ENCODE results near the gene TTI1. TPM values are rescaled to one million over a fixed set of nuclear protein-coding genes. Genes with fewer than 3 reads are reported as not detected.

TTI1 gene
- polyA plus RNA-seq, 1 of the 3 experiments (the other 2 are of a cell fraction) = 15.6 TPM

- H3K27ac ChIP-seq (ENCODE audit: low read depth in 2 of 2, low read length in 1 of 2) = peak overlapping the region; percentile 6 to 22; a peak in 3 of 4 replicates
- no peak for TF ChIP-seq MEF2A (IDR thresholded peaks at IDR 0.05; ENCODE audit: borderline replicate concordance, low read depth)
- TF ChIP-seq NFIC (IDR thresholded peaks at IDR 0.05; ENCODE audit: borderline replicate concordance) = 0 out of 2 replicates have a peak, but pooled peaks have one; percentile 25
- H3K9me2 ChIP-seq = no peaks in the 10 kb centered on the region
- ChIA-PET POLR2A (no interaction called here), CTCF (interaction anchor here (0.6 to 32.1 kb wide), 4 partner anchors 109 to 233 kb away, joined by 3 to 725 read pairs (median 33); no protein-coding TSS in a partner anchor)
- no peak overlapping the region for H2AFZ ChIP-seq (ENCODE audit: low read depth)
- no peaks in the 10 kb centered on the region for H3K27me3 ChIP-seq (ENCODE audit: insufficient read depth)
- H4K20me1 ChIP-seq (ENCODE audit: insufficient read depth) = peaks cover 35% of the 10 kb centered on the region
- H3K4me3 ChIP-seq (ENCODE audit: low read depth in 2 of 2, low read length in 1 of 2) = no peak overlapping the region; a peak in 1 of 4 replicates
- H3K36me3 ChIP-seq (replicated peaks in 1 of 2; ENCODE audit: control insufficient read depth in 1 of 2, insufficient read depth in 2 of 2, low read length in 1 of 2) = peaks cover 45 to 66% of the 10 kb centered on the region in 2 experiments
- peaks cover 25% of the 10 kb centered on the region for H3F3A ChIP-seq (replicated peaks; ENCODE audit: insufficient read depth)
- H3K9me3 ChIP-seq = no peaks in the 10 kb centered on the region
- peaks cover 73% of the 10 kb centered on the region for H3K79me2 ChIP-seq (ENCODE audit: insufficient read depth)
- 87% methylated on average over 4 of the region's 4 CpGs for WGBS (ENCODE audit: low lambda C conversion rate)
- H3K9ac ChIP-seq = no peak overlapping the region
- DNase-seq = no peak
- H3K4me1 ChIP-seq (ENCODE audit: control insufficient read depth in 1 of 2, insufficient read depth in 2 of 2, low read depth in 1 of 2, low read length in 1 of 2) = peaks cover 0 to 3% of the 10 kb centered on the region in 2 experiments; a peak in 3 of 4 replicates
- H3K4me2 ChIP-seq = no peak overlapping the region
These were observed 22.0 kb upstream of the TTI1 start for GRCh38 chr20:38055294-38055693.

DNA sequence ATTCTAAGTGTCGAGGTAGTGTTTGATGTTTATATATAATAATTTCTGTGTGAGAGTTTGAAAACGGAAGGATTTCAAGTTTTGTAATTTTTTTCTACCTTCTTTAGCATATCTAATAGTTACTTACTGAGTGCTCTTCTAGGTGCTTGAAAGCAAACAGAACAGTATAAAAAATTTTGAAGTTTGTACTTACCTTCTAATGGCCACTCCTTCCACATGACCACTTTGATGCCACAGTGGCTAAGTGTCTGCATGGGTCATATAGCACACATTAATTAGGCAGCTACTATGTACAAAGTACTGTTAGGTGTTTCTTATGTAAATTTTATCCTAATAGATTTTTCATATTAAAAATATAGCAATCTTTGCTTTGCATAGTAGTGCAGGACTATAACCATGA, 21.4 kb upstream of the TTI1 start:
- POLR2A ChIA-PET = no interaction called here
- peaks cover 40 to 66% of the 10 kb centered on the region in 2 experiments for H3K36me3 ChIP-seq (replicated peaks in 1 of 2; ENCODE audit: control insufficient read depth in 1 of 2, insufficient read depth in 2 of 2, low read length in 1 of 2)

More for the DNA sequence above, 21.4 kb upstream of the TTI1 start:
- WGBS (ENCODE audit: low lambda C conversion rate) = 91% methylated on average over 2 of the region's 2 CpGs
- DNase-seq = no peak
- no peak overlapping the region for H2AFZ ChIP-seq (ENCODE audit: low read depth)
- H3K9me2 ChIP-seq = no peaks in the 10 kb centered on the region
- H3K27me3 ChIP-seq (ENCODE audit: insufficient read depth) = no peaks in the 10 kb centered on the region
- no peak overlapping the region for H3K9ac ChIP-seq
- peaks cover 73% of the 10 kb centered on the region for H3K79me2 ChIP-seq (ENCODE audit: insufficient read depth)
- H3K4me3 ChIP-seq (ENCODE audit: low read depth in 2 of 2, low read length in 1 of 2) = no peak overlapping the region
- H3K9me3 ChIP-seq = no peaks in the 10 kb centered on the region
- H3K27ac ChIP-seq (ENCODE audit: low read depth in 2 of 2, low read length in 1 of 2) = peak overlapping the region in 1 of 2 experiments; percentile 6; a peak in 1 of 4 replicates
- peaks cover 40% of the 10 kb centered on the region for H4K20me1 ChIP-seq (ENCODE audit: insufficient read depth)
- H3K4me2 ChIP-seq = no peak overlapping the region
- peaks cover 29% of the 10 kb centered on the region for H3F3A ChIP-seq (replicated peaks; ENCODE audit: insufficient read depth)
- CTCF ChIA-PET = interaction anchor here (0.6 to 32.1 kb wide), 4 partner anchors 110 to 490 kb away, joined by 3 to 725 read pairs (median 7); no protein-coding TSS in a partner anchor
- H3K4me1 ChIP-seq (ENCODE audit: control insufficient read depth in 1 of 2, insufficient read depth in 2 of 2, low read depth in 1 of 2, low read length in 1 of 2) = peaks cover 0 to 10% of the 10 kb centered on the region in 2 experiments; a peak in 3 of 4 replicates
- TF ChIP-seq EP300 (IDR thresholded peaks at IDR 0.05; ENCODE audit: borderline replicate concordance in 1 of 2, low read depth in 1 of 2, low read length in 1 of 2) = no peak
- TF ChIP-seq MAX (IDR thresholded peaks at IDR 0.05; ENCODE audit: low read depth) = no peak
- TF ChIP-seq FOXM1 (IDR thresholded peaks at IDR 0.05; ENCODE audit: low read depth) = no peak
- no peak for TF ChIP-seq RCOR1 (IDR thresholded peaks at IDR 0.05; ENCODE audit: low read length)
- no peak for TF ChIP-seq SIN3A (IDR thresholded peaks at IDR 0.05; ENCODE audit: borderline replicate concordance, low read depth, low read length)
- TF ChIP-seq FOSL2 (IDR thresholded peaks at IDR 0.05; ENCODE audit: borderline replicate concordance, low read depth) = no peak
- no peak for TF ChIP-seq TEAD4 (IDR thresholded peaks at IDR 0.05; ENCODE audit: borderline replicate concordance, insufficient read depth)
- no peak for TF ChIP-seq TAF1 (IDR thresholded peaks at IDR 0.05; ENCODE audit: borderline replicate concordance, low read depth, low read length)
- TF ChIP-seq, protein P1, sequence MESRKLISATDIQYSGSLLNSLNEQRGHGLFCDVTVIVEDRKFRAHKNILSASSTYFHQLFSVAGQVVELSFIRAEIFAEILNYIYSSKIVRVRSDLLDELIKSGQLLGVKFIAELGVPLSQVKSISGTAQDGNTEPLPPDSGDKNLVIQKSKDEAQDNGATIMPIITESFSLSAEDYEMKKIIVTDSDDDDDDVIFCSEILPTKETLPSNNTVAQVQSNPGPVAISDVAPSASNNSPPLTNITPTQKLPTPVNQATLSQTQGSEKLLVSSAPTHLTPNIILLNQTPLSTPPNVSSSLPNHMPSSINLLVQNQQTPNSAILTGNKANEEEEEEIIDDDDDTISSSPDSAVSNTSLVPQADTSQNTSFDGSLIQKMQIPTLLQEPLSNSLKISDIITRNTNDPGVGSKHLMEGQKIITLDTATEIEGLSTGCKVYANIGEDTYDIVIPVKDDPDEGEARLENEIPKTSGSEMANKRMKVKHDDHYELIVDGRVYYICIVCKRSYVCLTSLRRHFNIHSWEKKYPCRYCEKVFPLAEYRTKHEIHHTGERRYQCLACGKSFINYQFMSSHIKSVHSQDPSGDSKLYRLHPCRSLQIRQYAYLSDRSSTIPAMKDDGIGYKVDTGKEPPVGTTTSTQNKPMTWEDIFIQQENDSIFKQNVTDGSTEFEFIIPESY (IDR thresholded peaks at IDR 0.05; ENCODE audit: borderline replicate concordance, low read depth) = no peak
- no peak for TF ChIP-seq REST (IDR thresholded peaks at IDR 0.05; ENCODE audit: low read depth, low read length)
- TF ChIP-seq RAD21 (IDR thresholded peaks at IDR 0.05; ENCODE audit: low read length) = no peak
- no peak for TF ChIP-seq SMC3 (IDR thresholded peaks at IDR 0.05; ENCODE audit: low read depth, low read length)
- TF ChIP-seq GABPA (IDR thresholded peaks at IDR 0.05; ENCODE audit: low read depth) = no peak
- no peak for TF ChIP-seq MEF2A (IDR thresholded peaks at IDR 0.05; ENCODE audit: borderline replicate concordance, low read depth)
- TF ChIP-seq CHD2 (IDR thresholded peaks at IDR 0.05; ENCODE audit: low read length, partially characterized antibody) = no peak
- TF ChIP-seq ELF1 (IDR thresholded peaks at IDR 0.05) = no peak
